ENCODE measurements around the gene BANP.
"Not testable (repeated sequence)": the region's sequence is repeated elsewhere in the genome, so short reads cannot be mapped to it uniquely, and the experiment has no call there.

DNA sequence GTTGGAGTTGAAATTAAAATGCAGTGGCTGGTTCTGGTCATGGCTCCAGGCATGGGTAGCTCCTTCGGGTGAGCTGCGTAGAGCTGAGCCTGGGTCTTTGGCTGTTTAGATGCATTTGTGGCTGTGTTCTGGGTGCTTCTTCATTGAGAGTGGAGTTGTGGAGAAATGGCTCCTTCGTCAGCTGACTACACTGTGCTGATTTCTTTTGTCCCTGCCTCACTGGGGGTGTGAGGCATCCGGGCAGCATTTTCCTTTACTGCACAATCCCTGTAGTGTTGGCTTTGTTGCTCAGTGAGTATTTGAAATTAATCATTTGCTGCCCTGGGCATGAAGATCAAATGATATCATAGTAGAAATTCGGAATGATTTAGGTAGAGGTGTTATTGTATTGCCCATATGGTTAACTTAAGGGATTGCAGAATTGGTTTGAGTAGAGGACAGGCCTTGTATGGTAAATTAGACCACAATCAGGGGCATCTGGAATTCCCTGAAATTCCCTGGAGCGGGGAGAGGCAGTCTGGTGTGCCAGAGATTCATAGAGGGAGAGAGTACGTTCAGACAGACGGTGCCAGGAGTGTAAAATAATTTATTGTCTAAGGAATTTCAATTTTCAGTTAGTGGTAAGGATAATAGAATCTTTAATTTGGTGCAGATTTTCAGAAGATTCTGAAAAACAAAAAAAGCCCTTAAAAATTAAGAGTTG, 92.1 kb downstream of the BANP start:
- not testable (repeated sequence) for TF ChIP-seq POLR2AphosphoS5 (IDR thresholded peaks at IDR 0.05; ENCODE audit: insufficient read depth, low read depth, low read length); POLR2A (IDR thresholded peaks at IDR 0.05; ENCODE audit: low read depth, low read length); CTCF (IDR thresholded peaks at IDR 0.05; ENCODE audit: extremely low read depth in 1 of 2, insufficient read depth in 1 of 2, low read depth in 1 of 2, low read length in 2 of 2); EZH2 (IDR thresholded peaks at IDR 0.05; ENCODE audit: borderline replicate concordance, low read depth, low read length, severe bottlenecking); MYC (IDR thresholded peaks at IDR 0.05; ENCODE audit: low read depth, low read length); MAX (IDR thresholded peaks at IDR 0.05; ENCODE audit: insufficient read depth, insufficient read length)

All from endothelial cell of umbilical vein (primary cell).